ENCODE data around the gene B4GALT1. TPM values are rescaled to one million over a fixed set of nuclear protein-coding genes. Genes with fewer than 3 reads are reported as not detected.

Gene B4GALT1
- total RNA-seq, 1 donor from 2014 or later: 35.7 TPM

- DNase-seq (ENCODE audit: low spot score): no peak
- intact Hi-C loops (cut with DNase I): loop anchor here (5.0 kb wide), 2 partner anchors 55 to 85 kb away; partner anchors contain the start of gene B4GALT1
These were observed 84.4 kb downstream of the B4GALT1 start for GRCh38 chr9:33082538-33083326.

DNA sequence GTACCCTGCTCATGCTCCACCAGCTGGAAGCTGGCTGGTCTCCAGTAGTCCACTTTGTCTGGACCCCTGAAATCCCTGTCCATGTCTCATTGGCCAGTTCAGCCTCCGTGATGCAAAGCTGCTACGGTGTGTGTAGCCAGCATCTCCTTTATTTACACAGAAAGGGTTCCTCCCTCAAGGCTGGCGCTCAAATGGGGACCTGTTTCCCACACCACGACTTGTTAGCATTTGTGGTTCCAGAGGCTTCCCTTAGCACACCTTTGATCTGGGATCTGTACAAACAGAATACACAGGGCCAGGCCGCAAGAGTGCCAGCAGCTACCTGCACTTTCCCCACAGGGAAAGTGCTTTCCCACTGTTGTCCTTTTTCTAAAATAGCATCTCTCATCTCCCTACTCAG is 85.0 kb downstream of the B4GALT1 start:
- no peak for DNase-seq (ENCODE audit: low spot score)
- intact Hi-C loops (cut with DNase I): loop anchor here (5.0 kb wide), 2 partner anchors 55 to 85 kb away; partner anchors contain the start of gene B4GALT1

GRCh38 chr9:33081128-33081851 is 85.8 kb downstream of the B4GALT1 start:
- no peak for DNase-seq (ENCODE audit: low spot score)

GRCh38 chr9:33080534-33080933 is 86.6 kb downstream of the B4GALT1 start:
- intact Hi-C loops (cut with DNase I): loop anchor here (5.0 kb wide), 2 partner anchors 57 to 87 kb away; partner anchors contain the start of gene B4GALT1

More at GRCh38 chr9:33081128-33081851, 85.8 kb downstream of the B4GALT1 start:
- intact Hi-C loops (cut with DNase I): loop anchor here (1.0 to 5.0 kb wide), 3 partner anchors 56 to 144 kb away; partner anchors contain the start of gene B4GALT1

GRCh38 chr9:33076046-33077004 is 90.8 kb downstream of the B4GALT1 start, which contains the start of gene SMU1:
SMU1 (minus strand) TSS chr9:33076674; CDS start chr9:33076608, 66 bp downstream.
- intact Hi-C loops (cut with DNase I): loop anchor here (5.0 kb wide), 1 partner anchor 49 kb away; the partner anchor contains the start of gene DNAJA1
- DNase-seq (ENCODE audit: low spot score): peak; percentile 99

More at GRCh38 chr9:33080534-33080933, 86.6 kb downstream of the B4GALT1 start:
- DNase-seq (ENCODE audit: low spot score): no peak

DNA sequence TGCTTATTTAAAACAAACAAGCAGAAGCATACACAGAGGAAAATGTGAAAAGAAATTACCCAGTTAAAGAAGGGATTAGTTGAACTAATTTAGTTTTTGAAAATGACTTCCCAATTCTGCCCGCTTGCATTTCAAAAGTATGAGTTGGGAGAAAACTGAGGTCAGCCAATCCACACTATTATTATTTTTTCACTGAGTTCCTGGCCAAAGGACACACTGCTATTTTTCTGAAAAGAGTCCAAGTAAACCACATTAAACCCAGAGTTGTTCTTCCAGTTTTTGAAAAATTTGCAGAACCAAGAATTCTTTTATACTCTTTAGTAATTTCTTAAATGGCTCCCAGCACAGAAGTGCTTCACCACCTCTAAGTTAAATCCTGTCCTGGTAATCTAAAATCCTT is 98.1 kb downstream of the B4GALT1 start:
- DNase-seq (ENCODE audit: low spot score): no peak
- intact Hi-C loops (cut with DNase I): no loop called here

- intact Hi-C loops (cut with DNase I): no loop called here
- no peak for DNase-seq (ENCODE audit: low spot score)
These were observed 101.7 kb downstream of the B4GALT1 start for GRCh38 chr9:33065157-33066076.

Other genes starting within 250 kb of the B4GALT1 start
- 18.7 TPM for gene APTX, start 165.7 kb downstream of the B4GALT1 start, total RNA-seq
- gene DNAJA1, start 142.1 kb downstream of the B4GALT1 start, total RNA-seq: 87.6 TPM
- gene SMU1, start 90.7 kb downstream of the B4GALT1 start, total RNA-seq: 16.4 TPM
- not detected for gene SPINK4, start 72.8 kb upstream of the B4GALT1 start, total RNA-seq
- 150 TPM for gene BAG1, start 97.4 kb upstream of the B4GALT1 start, total RNA-seq
- 53.8 TPM for gene CHMP5, start 97.7 kb upstream of the B4GALT1 start, total RNA-seq
- gene NFX1, start 123.2 kb upstream of the B4GALT1 start, total RNA-seq: 38.0 TPM
- gene AQP7, start 235.2 kb upstream of the B4GALT1 start, total RNA-seq: 80.4 TPM